ENCODE results near the gene ING5.

DNA sequence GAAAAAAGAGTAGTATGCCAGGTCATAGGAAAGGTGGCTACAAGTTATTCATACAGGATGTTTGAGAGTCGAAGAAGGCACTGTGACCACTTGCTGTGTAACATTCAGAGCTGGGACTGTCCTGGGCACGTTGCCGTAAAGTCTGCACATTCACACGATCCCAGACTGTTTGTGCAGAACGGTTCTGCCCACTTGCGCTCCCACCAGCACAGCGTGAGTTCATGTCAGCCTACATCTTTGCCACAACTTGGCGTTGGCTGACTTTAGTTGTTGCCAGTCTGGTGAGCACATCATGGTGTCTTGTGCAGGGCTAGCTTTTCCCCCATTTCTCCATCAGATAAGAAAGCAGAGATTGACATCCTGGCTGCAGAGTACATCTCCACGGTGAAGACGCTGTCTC, 7.0 kb downstream of the ING5 start:
- TF ChIP-seq CTCF (IDR thresholded peaks at IDR 0.05 in 8 of 11, conservative IDR thresholded peaks at IDR 0.05 in 3 of 11) (no peak), POLR2AphosphoS5 (IDR thresholded peaks at IDR 0.05) (no peak), POLR2A (IDR thresholded peaks at IDR 0.05) (no peak)

Measured in spleen (tissue), 7 donors.